ENCODE measurements around the gene KAT8. TPM values are rescaled to one million over a fixed set of nuclear protein-coding genes. Genes with fewer than 3 reads are reported as not detected.
A peak's percentile ranks its signal among the peaks of the same experiment; 100 is the strongest.

KAT8 gene
- total RNA-seq (2014; rRNA removed; shearing (Covaris generic)), result 25.5 and 31.0 TPM in 2 replicates

DNA sequence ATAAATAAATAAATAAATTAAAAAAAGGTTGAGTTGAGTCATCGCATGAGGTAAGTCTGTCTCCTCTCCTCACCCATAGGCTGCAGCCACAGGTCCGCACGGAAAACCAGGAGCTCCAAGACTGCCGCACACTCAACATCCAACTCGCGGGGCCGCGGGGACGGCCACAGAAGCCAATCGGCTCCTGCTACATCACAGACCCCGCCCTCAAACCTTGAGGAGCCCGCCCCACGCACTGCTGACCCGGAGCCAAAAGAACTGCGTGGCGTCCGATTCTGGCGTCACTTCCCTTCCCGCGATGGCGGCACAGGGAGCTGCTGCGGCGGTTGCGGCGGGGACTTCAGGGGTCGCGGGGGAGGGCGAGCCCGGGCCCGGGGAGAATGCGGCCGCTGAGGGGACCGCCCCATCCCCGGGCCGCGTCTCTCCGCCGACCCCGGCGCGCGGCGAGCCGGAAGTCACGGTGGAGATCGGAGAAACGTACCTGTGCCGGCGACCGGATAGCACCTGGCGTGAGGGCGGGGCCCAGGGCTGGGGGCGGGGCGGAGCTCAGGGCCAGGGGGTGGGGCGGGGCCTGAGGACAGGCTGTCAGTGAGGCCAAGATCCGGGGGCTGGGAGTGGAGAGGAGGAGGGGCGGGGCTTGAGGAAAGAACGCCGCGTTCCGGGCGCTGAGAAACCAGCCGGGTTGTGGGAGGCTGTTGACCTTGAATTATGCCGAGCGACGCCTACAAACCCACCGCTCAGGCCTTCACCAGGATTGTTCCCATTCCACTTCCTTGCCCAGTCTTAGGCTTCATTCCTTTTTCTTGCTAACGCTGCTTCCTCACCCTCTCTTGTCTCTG, at the start of gene KAT8:
Gene KAT8 (plus strand): TSS at position 281 of the 839 bp plus-strand sequence. CDS start 18 bp downstream, at position 299.
- peak; percentile 97 for DNase-seq (ENCODE audit: low read depth)

DNA sequence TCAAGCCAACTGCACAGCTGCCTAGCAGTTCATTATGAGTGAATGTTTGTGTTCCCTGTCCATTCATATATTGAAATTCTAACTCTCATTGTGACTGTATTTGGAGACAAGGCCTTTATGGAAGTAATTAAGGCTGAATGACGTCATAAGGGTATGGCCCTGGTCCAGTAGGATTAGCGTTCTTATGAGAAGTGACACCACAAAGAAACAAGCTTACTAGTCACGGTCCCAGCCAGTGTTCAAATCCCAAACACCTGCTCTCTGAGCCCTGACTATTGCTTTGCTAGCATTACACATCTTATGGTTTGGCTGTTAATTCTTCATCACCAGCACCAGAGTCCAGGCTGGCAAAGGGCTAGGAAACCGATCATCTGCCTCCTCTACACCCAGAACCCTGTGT, 45.6 kb upstream of the KAT8 start:
- peak; percentile 80 for DNase-seq (ENCODE audit: low read depth)

GRCh38 chr16:31072540-31073141, 44.8 kb upstream of the KAT8 start:
- peak; percentile 39 for DNase-seq (ENCODE audit: low read depth)

DNA sequence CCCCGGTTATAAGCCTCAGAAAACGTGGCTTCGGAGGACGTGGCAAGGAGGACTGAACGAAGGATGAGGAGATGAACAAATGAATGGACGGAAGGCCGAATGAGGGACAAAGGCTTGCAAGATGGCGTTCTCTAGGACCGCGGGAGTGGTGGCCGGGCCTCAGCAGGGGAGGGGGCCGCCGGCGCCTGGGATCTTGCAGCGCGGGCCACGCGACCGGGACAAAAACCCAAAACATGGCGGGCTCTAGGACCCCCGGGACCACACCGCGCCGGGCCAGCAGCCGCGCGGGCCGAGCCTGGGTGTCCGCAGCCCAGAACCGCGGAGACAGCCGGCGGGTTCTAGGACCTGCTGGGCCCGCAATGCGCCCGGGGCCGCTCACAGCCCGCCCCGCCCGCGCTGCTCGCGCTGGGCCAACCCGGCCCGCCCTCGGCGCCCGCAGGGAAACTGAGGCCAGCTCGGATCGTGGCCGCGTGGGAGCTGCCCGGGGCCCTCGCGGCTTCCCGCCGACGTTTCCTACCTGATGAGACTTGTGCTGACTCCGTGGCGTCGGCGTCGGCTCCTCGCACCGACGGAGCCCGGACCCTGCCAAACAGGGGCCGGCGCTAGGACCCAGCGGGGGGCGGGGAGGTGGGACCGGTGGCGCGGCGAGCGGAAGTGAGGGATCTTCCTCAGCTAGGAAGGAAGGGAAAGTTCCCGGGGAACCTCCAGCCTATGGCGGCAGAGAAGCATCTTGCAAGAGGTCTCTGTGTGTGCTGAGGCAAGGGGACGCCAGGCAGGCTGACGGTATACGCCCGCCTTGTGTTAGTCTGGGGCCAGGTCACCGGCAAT, 44.1 kb upstream of the KAT8 start:
- peak; percentile 86 for DNase-seq (ENCODE audit: low read depth)

DNA sequence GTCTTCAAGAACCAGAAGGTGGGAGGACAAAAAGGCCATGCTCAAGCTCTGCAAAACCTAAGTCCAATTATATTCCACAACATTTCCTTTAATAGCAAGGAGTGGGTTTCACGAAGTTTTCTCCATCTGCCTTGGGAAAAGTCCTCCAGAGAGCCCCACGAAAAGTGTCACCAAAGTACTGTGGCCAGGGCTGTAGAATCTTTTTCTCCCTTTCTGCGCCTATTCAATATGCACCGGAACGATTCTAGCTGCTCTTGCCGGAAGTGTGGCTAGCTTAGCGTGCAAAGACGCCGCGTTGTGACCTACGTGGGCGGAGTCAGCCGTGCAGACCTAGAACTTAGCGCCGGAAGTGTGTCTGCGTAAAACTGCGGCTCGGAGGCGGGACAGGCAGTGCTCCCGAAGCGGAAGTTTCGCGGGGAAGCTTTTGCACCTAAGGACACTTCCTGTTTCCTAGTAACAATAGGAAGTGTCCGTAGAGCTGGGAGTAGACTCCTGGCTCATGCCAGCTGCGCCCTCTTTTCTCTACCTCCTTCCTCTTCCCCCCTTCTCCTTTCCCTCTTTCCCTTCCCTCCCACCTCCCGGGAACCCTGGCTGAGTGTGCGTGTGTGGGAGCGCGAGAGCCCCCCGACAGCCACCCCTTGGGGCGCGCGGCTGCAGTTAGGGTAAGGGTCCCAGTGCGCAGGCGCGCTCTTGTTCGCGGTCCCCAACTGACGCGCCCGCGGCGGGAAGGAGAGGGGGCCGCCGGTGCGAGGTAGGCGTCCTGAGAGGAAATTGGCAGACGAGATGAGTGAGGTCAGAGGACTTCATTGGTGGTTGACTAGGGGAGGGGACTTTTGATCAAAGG, 43.3 kb upstream of the KAT8 start, which contains the start of the genes ZNF646 and ZNF668:
Gene ZNF646 (plus strand): TSS at position 453 of the 844 bp plus-strand sequence. CDS start 1,903 bp downstream, outside the sequence.
Gene ZNF668 (minus strand): TSS at position 271 of the 844 bp plus-strand sequence. CDS start 9,781 bp downstream, outside the sequence.
- DNase-seq (ENCODE audit: low read depth), result peak; percentile 98

GRCh38 chr16:31074814-31075183, 42.7 kb upstream of the KAT8 start:
- DNase-seq (ENCODE audit: low read depth), result no peak

- DNase-seq (ENCODE audit: low read depth), result no peak
Measured at GRCh38 chr16:31076319-31076718, 41.1 kb upstream of the KAT8 start.

DNA sequence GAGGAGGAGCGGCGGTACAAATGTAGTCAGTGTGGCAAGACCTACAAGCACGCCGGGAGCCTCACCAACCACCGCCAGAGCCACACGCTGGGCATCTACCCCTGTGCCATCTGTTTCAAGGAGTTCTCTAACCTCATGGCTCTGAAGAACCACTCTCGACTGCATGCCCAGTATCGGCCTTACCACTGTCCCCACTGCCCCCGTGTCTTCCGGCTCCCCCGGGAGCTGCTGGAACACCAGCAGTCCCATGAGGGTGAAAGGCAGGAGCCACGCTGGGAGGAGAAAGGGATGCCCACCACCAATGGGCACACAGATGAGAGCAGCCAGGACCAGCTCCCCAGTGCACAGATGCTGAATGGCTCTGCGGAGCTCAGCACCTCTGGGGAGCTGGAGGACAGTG, 40.4 kb upstream of the KAT8 start:
- DNase-seq (ENCODE audit: low read depth), result no peak

GRCh38 chr16:31077592-31078396, 39.7 kb upstream of the KAT8 start:
- no peak for DNase-seq (ENCODE audit: low read depth)

DNA sequence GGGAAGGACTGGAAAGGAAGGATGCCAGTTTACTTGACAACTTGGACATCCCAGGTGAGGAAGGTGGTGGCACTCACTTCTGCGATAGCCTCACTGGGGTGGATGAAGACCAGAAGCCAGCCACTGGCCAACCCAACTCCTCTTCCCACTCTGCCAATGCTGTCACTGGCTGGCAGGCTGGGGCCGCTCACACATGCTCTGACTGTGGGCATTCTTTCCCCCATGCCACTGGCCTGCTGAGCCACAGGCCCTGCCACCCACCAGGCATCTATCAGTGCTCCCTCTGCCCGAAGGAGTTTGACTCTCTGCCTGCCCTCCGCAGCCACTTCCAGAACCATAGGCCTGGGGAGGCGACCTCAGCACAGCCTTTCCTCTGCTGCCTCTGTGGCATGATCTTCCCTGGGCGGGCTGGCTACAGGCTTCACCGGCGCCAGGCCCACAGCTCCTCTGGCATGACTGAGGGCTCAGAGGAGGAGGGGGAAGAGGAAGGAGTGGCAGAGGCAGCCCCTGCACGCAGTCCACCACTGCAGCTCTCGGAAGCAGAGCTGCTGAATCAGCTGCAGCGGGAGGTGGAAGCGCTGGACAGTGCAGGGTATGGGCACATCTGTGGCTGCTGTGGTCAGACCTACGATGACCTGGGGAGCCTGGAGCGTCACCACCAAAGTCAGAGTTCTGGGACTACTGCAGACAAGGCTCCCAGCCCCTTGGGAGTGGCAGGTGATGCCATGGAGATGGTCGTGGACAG, 38.7 kb upstream of the KAT8 start:
- DNase-seq (ENCODE audit: low read depth), result no peak

DNA sequence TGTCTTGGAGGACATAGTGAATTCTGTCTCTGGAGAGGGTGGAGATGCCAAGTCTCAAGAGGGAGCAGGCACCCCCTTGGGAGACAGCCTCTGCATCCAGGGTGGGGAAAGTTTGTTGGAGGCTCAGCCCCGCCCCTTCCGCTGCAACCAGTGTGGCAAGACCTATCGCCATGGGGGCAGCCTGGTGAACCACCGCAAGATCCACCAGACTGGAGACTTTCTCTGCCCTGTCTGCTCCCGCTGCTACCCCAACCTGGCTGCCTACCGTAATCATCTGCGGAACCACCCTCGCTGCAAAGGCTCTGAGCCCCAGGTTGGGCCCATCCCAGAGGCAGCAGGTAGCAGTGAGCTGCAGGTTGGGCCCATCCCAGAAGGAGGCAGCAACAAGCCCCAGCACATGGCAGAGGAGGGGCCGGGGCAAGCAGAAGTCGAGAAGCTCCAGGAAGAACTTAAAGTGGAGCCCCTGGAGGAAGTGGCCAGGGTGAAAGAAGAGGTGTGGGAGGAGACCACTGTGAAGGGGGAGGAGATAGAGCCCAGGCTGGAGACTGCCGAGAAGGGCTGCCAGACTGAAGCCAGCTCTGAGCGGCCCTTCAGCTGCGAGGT, 38.0 kb upstream of the KAT8 start:
- no peak for DNase-seq (ENCODE audit: low read depth)

DNA sequence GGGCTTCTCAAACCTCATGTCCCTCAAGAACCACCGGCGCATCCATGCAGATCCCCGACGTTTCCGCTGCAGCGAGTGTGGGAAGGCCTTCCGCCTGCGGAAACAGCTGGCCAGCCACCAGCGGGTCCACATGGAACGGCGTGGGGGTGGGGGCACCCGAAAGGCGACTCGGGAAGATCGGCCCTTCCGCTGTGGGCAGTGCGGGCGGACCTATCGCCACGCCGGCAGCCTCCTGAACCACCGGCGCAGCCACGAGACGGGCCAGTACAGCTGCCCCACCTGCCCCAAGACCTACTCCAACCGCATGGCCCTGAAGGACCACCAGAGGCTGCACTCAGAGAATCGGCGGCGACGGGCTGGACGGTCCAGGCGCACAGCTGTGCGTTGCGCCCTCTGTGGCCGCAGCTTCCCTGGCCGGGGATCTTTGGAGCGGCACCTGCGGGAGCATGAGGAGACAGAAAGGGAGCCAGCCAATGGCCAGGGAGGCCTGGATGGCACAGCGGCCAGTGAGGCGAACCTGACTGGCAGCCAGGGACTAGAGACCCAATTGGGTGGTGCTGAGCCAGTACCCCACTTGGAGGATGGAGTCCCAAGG, 37.3 kb upstream of the KAT8 start:
- no peak for DNase-seq (ENCODE audit: low read depth)

GRCh38 chr16:31080756-31081419, 36.6 kb upstream of the KAT8 start:
- DNase-seq (ENCODE audit: low read depth), result no peak

GRCh38 chr16:31081428-31082351, 35.8 kb upstream of the KAT8 start:
- DNase-seq (ENCODE audit: low read depth), result no peak

DNA sequence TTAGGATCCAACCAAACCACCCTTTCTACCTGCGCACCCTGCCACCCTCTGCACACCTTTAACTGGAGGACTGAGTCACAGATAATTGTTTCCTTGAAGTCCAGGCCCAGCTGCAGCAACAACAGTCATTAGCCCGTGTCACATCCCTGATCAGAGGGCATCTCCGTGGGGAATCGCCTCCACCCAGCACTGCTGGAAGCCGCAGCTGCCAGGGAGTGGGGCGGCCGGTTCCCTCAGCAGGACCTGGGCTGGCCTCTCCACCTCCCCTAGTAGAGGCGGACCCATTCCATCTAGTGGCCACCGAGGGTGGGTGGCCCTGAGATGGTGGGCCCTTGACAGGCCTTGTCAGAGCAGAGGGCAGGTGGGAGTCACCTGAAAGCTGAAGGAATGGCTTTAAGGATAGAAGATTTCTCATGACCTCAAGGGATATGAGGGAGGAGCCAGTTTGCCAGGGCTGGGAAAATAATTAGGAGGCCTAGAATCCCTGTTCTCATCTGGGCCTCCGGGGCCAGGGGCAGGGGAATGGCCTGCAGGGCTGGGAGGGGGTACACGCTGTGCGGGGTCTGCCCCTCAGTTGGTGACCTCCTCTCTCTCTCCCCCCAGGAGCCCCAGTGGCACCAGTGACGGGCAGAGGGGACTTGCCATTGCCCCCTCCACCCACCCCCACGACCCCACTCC, 35.0 kb upstream of the KAT8 start:
- no peak for DNase-seq (ENCODE audit: low read depth)

GRCh38 chr16:31083081-31083480, 34.4 kb upstream of the KAT8 start:
- DNase-seq (ENCODE audit: low read depth), result no peak

DNA sequence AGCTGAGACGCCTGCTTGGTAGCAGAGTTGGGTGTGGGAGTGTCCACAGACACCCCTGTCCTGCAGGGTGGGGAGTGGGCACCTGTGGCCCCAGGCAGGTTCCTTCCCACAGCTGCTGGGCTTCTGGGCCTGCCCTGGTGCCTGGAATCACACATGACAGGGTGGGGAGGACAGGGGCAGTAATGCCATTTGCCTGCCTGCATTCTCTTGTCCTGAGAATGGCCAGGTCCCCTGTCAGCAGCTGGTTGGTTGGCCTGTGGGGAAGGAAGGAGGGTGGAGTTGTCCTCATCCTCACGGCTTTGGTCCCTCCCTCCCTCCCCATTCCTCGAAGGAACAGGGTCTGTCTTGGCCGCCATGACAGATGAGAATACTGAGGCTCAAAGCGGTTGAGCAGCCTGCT, 33.9 kb upstream of the KAT8 start:
- DNase-seq (ENCODE audit: low read depth), result no peak
